HG02981 (cell line): ENCODE results near the gene DEFB113.

Source experiments
- ATAC-seq: cut with Tn5 transposase; IDR thresholded peaks from one replicate; pipeline ENCODE4 v1.9.1; 2021; ENCODE audit warnings: mild to moderate bottlenecking, moderate library complexity; ENCODE audit not compliant: unreplicated experiment

Gene DEFB113

GRCh38 chr6:49937811-49938210, 31.6 kb downstream of the DEFB113 start:
- no peak for ATAC-seq

GRCh38 chr6:49937017-49937416, 32.4 kb downstream of the DEFB113 start:
- no peak for ATAC-seq

- ATAC-seq: no peak
These were observed 34.0 kb downstream of the DEFB113 start for GRCh38 chr6:49935387-49935786.

- no peak for ATAC-seq
These were observed 34.7 kb downstream of the DEFB113 start for GRCh38 chr6:49934770-49935169.

- no peak for ATAC-seq
These were observed 35.9 kb downstream of the DEFB113 start for GRCh38 chr6:49933526-49933925.

GRCh38 chr6:49929340-49929739, 40.1 kb downstream of the DEFB113 start:
- no peak for ATAC-seq

GRCh38 chr6:49923826-49924225, 45.6 kb downstream of the DEFB113 start:
- no peak for ATAC-seq

GRCh38 chr6:49919935-49920644, 49.3 kb downstream of the DEFB113 start:
- no peak for ATAC-seq

- ATAC-seq: no peak
These were observed 50.2 kb downstream of the DEFB113 start for GRCh38 chr6:49919261-49919660.

GRCh38 chr6:49918787-49919186, 50.6 kb downstream of the DEFB113 start:
- no peak for ATAC-seq
